IMR-90 (cell line): ENCODE data around the gene LNX1. TPM values are rescaled to one million over a fixed set of nuclear protein-coding genes. Genes with fewer than 3 reads are reported as not detected.
A peak's percentile ranks its signal among the peaks of the same experiment; 100 is the strongest.

Source experiments
- ATAC-seq: fragments of 200-7000 bp; cut with Tn5 transposase; 2 replicates; pipeline ENCODE4 v1.9.1; 2020; ENCODE audit warnings: low read depth, mild to moderate bottlenecking, moderate library complexity
- BruUV-seq: library from RNA; stranded (reverse); fragments of 400-500 nt; replicated peaks from 2 replicates; lab custom pipeline; 2021; lab: Mats Ljungman, UMichigan
- CTCF ChIA-PET: fragments of 300-600 bp; formaldehyde crosslinking; extraction: SDS; loops from one replicate; lab custom pipeline; 2021; ENCODE audit warnings: antibody characterized with exemption; lab: Yijun Ruan, JAX
- POLR2A ChIA-PET: fragments of 300-600 bp; sonication (Branson Sonifier 250); formaldehyde crosslinking; loops from one replicate; lab custom pipeline; 2022; ENCODE audit warnings: antibody characterized with exemption; ENCODE audit not compliant: unreplicated experiment; lab: Charles Lee
- DNase-seq: peaks from one replicate; pipeline ENCODE4 v3.0.0; 2013
- H2AFZ ChIP-seq: replicated peaks from 2 replicates; pipeline ENCODE3; 2013; ENCODE audit warnings: low read length, mild to moderate bottlenecking; ENCODE audit not compliant: poor library complexity
- H2AK5ac ChIP-seq: 2 replicates; pipeline ENCODE4 v1.6.1; 2013; ENCODE audit warnings: low read depth, low read length, inconsistent platforms
- H2AK9ac ChIP-seq: replicated peaks from 2 replicates; pipeline ENCODE3; 2013; ENCODE audit warnings: mild to moderate bottlenecking, low read depth, low read length, moderate library complexity; ENCODE audit not compliant: poor library complexity
- H2BK120ac ChIP-seq: 2 replicates; pipeline ENCODE4 v1.6.1; 2013; ENCODE audit warnings: low read depth, low read length, inconsistent platforms
- H2BK15ac ChIP-seq: 3 replicates; pipeline ENCODE4 v1.6.1; 2013; ENCODE audit warnings: low read depth, low read length, inconsistent platforms
- H2BK20ac ChIP-seq: 2 replicates; pipeline ENCODE4 v1.6.1; 2013; ENCODE audit warnings: low read depth, mild to moderate bottlenecking, inconsistent platforms, low read length, moderate library complexity
- H2BK5ac ChIP-seq: 2 replicates; pipeline ENCODE4 v1.6.1; 2013; ENCODE audit warnings: mild to moderate bottlenecking, low read depth, low read length, inconsistent platforms; ENCODE audit not compliant: poor library complexity, severe bottlenecking
- H3K14ac ChIP-seq: replicated peaks from 2 replicates; pipeline ENCODE4 v1.6.1; 2013; ENCODE audit warnings: low read depth, low read length, inconsistent platforms
- H3K18ac ChIP-seq: 2 replicates; pipeline ENCODE4 v1.6.1; 2013; ENCODE audit warnings: low read depth, low read length, control low read depth
- H3K23ac ChIP-seq: 2 replicates; pipeline ENCODE4 v1.6.1; 2013; ENCODE audit warnings: low read depth, low read length, inconsistent platforms
- H3K27ac ChIP-seq: 2 replicates; pipeline ENCODE4 v1.5.1; 2013; ENCODE audit warnings: mild to moderate bottlenecking, control low read depth, low read length; ENCODE audit not compliant: insufficient read depth
- H3K27me3 ChIP-seq: 2 replicates; pipeline ENCODE4 v1.6.1; 2013; ENCODE audit warnings: low read length; ENCODE audit not compliant: control insufficient read depth, insufficient read depth
- H3K36me3 ChIP-seq: 2 replicates; pipeline ENCODE4 v1.6.1; 2013; ENCODE audit warnings: low read length, mixed read lengths; ENCODE audit not compliant: control insufficient read depth, insufficient read depth
- H3K4ac ChIP-seq: 2 replicates; pipeline ENCODE4 v1.6.1; 2013; ENCODE audit warnings: low read depth, low read length, inconsistent platforms
- H3K4me1 ChIP-seq: 2 replicates; pipeline ENCODE4 v1.6.1; 2013; ENCODE audit warnings: low read length, mixed read lengths; ENCODE audit not compliant: control insufficient read depth, insufficient read depth
- H3K4me2 ChIP-seq: 2 replicates; pipeline ENCODE4 v1.6.1; 2013; ENCODE audit warnings: low read depth, mild to moderate bottlenecking, control low read depth, low read length, moderate library complexity
- H3K4me3 ChIP-seq: 2 replicates; pipeline ENCODE4 v1.5.1; 2013; ENCODE audit warnings: low read depth, mild to moderate bottlenecking, control low read depth, low read length, moderate library complexity; ENCODE audit not compliant: insufficient read depth
- H3K56ac ChIP-seq: 2 replicates; pipeline ENCODE4 v1.6.1; 2013; ENCODE audit warnings: low read length, inconsistent platforms; ENCODE audit not compliant: insufficient read depth; ENCODE audit errors: extremely low read depth
- H3K79me1 ChIP-seq, 2 experiments: 2 replicates each; pipeline ENCODE4 v1.6.1; 2013; ENCODE audit warnings: low read length in 2 of 2, inconsistent platforms in 1 of 2, low read depth in 1 of 2
- H3K9ac ChIP-seq: 2 replicates; pipeline ENCODE4 v1.6.1; 2013; ENCODE audit warnings: low read depth, low read length, control low read depth
- H3K9me1 ChIP-seq: 2 replicates; pipeline ENCODE4 v1.6.1; 2013; ENCODE audit warnings: low read length, inconsistent platforms; ENCODE audit not compliant: insufficient read depth
- H3K9me3 ChIP-seq: 2 replicates; pipeline ENCODE4 v1.6.1; 2013; ENCODE audit warnings: low read length; ENCODE audit not compliant: control insufficient read depth, insufficient read depth
- H4K20me1 ChIP-seq: 2 replicates; pipeline ENCODE4 v1.6.1; 2013; ENCODE audit warnings: low read length, inconsistent platforms; ENCODE audit not compliant: insufficient read depth
- H4K5ac ChIP-seq: 2 replicates; pipeline ENCODE4 v1.6.1; 2013; ENCODE audit warnings: mild to moderate bottlenecking, low read depth, low read length, control low read depth
- H4K8ac ChIP-seq, 2 experiments: 2 replicates each; pipeline ENCODE4 v1.6.1; 2013; ENCODE audit warnings: low read depth in 2 of 2, low read length in 2 of 2, control low read depth in 1 of 2, inconsistent platforms in 1 of 2
- H4K91ac ChIP-seq: 2 replicates; pipeline ENCODE4 v1.6.1; 2013; ENCODE audit warnings: low read depth, low read length, inconsistent platforms; ENCODE audit not compliant: insufficient read depth
- CEBPB ChIP-seq: IDR thresholded peaks from 2 replicates; pipeline ENCODE4 v1.6.1; 2012; ENCODE audit warnings: low read depth, low read length, improper control_type of control experiment
- CHD1 ChIP-seq: IDR thresholded peaks from 2 replicates; pipeline ENCODE4 v1.6.1; 2012; ENCODE audit warnings: low read depth, low read length, improper control_type of control experiment
- MAFK ChIP-seq: IDR thresholded peaks from 2 replicates; pipeline ENCODE4 v1.6.1; 2012; ENCODE audit warnings: low read depth, low read length, improper control_type of control experiment
- RFX5 ChIP-seq: IDR thresholded peaks from 2 replicates; pipeline ENCODE4 v1.8.0; 2012; ENCODE audit warnings: low read depth, mild to moderate bottlenecking, low read length, moderate library complexity
- WGBS, 2 experiments: methylation state at CpG; one replicate each; pipeline versions ENCODE4 v1.1.5 to v1.1.7; 2013; ENCODE audit warnings: missing lambda C conversion rate in 2 of 2; ENCODE audit not compliant: insufficient read length in 1 of 2; ENCODE audit errors: extremely low coverage in 2 of 2; 5-methylcytosine and 5-hydroxymethylcytosine counted together
- dilution Hi-C: fragments of 300-500 bp; cut with HindIII; formaldehyde crosslinking; loops from one replicate; pipeline ENCODE4 v1.14.3; 2018; ENCODE audit warnings: low sequenced_read_pairs; ENCODE audit not compliant: unreplicated experiment
- in situ Hi-C: fragments of 300-500 bp; cut with MboI; formaldehyde crosslinking; loops from 3 replicates; pipeline ENCODE4 v1.14.3; 2019; ENCODE audit warnings: low sequenced_read_pairs, inconsistent platforms, mixed read lengths
- intact Hi-C: fragments of 100-400 bp; cut with micrococcal nuclease; formaldehyde crosslinking; loops from 2 replicates; pipeline ENCODE4 v1.10.0; 2022
- polyA plus RNA-seq, 3 experiments: library from polyadenylated mRNA; depleted of rRNA; stranded (reverse); fragments of >200 nt; gene quantifications; 2 replicates each; pipeline ENCODE4 v1.2.3, GENCODE V29; 2012; ENCODE audit warnings: low replicate concordance in 1 of 3
- total RNA-seq: library from RNA; depleted of rRNA; stranded (reverse); fragments of >200 nt; gene quantifications from 2 replicates; pipeline ENCODE4 v1.2.3, GENCODE V29; 2012
- TF ChIP-seq, protein P1 (sequence below): conservative IDR thresholded peaks from 2 replicates; pipeline ENCODE4 v1.5.1; 2012; ENCODE audit warnings: mild to moderate bottlenecking, low read depth, low read length, improper control_type of control experiment

LNX1 gene
- total and polyA plus RNA-seq, 2 of the 4 experiments (the other 2 are of a cell fraction), result 0.15 to 0.36 TPM

DNA sequence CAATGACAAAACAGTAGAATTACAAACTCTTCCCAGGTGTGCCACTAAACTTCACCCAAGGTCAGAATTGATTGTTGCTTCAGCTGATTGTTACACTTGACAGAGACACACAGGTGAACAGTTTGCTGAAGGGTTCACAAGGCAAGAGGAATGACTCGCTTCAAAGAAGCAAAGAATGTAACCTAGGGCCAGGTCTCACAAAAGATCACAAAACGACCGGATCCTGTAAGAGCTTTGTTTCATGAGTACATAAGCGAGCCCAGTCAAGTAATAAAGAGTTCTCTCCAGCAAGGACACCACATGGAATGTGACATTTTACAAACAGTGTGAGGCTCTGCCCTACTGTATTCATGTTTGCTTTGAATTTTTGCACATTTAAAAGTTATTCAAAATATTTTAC, 9.1 kb downstream of the LNX1 start:
- Histone ChIP-seq H3K4me3 (no peak overlapping the region), H2AFZ (no peak overlapping the region), H3K4me2 (peak overlapping the region; percentile 24; the same call in 1 of the 2 replicates), H3K27ac (no peak overlapping the region), H4K91ac (peak overlapping the region; percentile 90), H4K20me1 (no peaks in the 10 kb centered on the region), H3K79me1 (no peaks in the 10 kb centered on the region), H3K18ac (peak overlapping the region; percentile 98), H3K56ac (no peak overlapping the region), H2AK5ac (0 out of 2 replicates have a peak overlapping the region, but pooled peaks have one; percentile 28), H3K23ac (peak overlapping the region; percentile 22; the same call in 1 of the 2 replicates), H3K9me3 (no peaks in the 10 kb centered on the region), H3K9me1 (peaks cover 10% of the 10 kb centered on the region), H3K14ac (peak overlapping the region; percentile 53), H2BK120ac (peak overlapping the region; percentile 84), H2BK15ac (peak overlapping the region; percentile 84; the same call in 1 of the 3 replicates), H2BK20ac (peak overlapping the region; percentile 83), H3K27me3 (no peaks in the 10 kb centered on the region), H2BK5ac (no peak overlapping the region), H2AK9ac (no peak overlapping the region), H3K4ac (peak overlapping the region; percentile 61), H4K5ac (peak overlapping the region; percentile 67; the same call in 1 of the 2 replicates), H3K9ac (no peak overlapping the region), H3K36me3 (no peaks in the 10 kb centered on the region), H4K8ac (peak overlapping the region; percentile 10 to 37; a peak in 1 of 4 replicates), H3K4me1 (peaks cover 28% of the 10 kb centered on the region)
- no TSS peak for BruUV-seq
- ChIA-PET POLR2A (no interaction called here), CTCF (interaction anchor here (1.3 kb wide), 1 partner anchor 91 kb away, joined by 4 read pairs; no protein-coding TSS in a partner anchor)
- intact Hi-C loops, result loop anchor here (10.0 kb wide), 1 partner anchor 203 kb away; no protein-coding TSS in a partner anchor
- dilution Hi-C loops, result no loop called here
- TF ChIP-seq RFX5 (no peak), CEBPB (no peak), MAFK (no peak), CHD1 (no peak)
- TF ChIP-seq, protein P1, sequence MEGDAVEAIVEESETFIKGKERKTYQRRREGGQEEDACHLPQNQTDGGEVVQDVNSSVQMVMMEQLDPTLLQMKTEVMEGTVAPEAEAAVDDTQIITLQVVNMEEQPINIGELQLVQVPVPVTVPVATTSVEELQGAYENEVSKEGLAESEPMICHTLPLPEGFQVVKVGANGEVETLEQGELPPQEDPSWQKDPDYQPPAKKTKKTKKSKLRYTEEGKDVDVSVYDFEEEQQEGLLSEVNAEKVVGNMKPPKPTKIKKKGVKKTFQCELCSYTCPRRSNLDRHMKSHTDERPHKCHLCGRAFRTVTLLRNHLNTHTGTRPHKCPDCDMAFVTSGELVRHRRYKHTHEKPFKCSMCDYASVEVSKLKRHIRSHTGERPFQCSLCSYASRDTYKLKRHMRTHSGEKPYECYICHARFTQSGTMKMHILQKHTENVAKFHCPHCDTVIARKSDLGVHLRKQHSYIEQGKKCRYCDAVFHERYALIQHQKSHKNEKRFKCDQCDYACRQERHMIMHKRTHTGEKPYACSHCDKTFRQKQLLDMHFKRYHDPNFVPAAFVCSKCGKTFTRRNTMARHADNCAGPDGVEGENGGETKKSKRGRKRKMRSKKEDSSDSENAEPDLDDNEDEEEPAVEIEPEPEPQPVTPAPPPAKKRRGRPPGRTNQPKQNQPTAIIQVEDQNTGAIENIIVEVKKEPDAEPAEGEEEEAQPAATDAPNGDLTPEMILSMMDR, result no peak
- in situ Hi-C loops, result no loop called here
- no peak for ATAC-seq
- DNase-seq, result no peak
- WGBS, 2 experiments, result no CpG with 5 or more reads among the region's 4 CpGs
